G401 (cell line): ENCODE data around the gene HNRNPL. TPM values are rescaled to one million over a fixed set of nuclear protein-coding genes. Genes with fewer than 3 reads are reported as not detected.
"Not testable (repeated sequence)": the region's sequence is repeated elsewhere in the genome, so short reads cannot be mapped to it uniquely, and the experiment has no call there.

Experiments used
- DNase-seq: peaks from one replicate; pipeline ENCODE4 v3.0.0-alpha.2; 2015; ENCODE audit warnings: low spot score
- in situ Hi-C: cut with HindIII; loops from 2 replicates; pipeline ENCODE4 v1.10.0; 2016; ENCODE audit warnings: low sequenced_read_pairs, mixed read lengths
- total RNA-seq: library from RNA; depleted of rRNA; stranded (reverse); fragments of >200 nt; shearing (Covaris generic); gene quantifications from 2 replicates; pipeline ENCODE4 v1.2.3, GENCODE V29; 2014

Gene HNRNPL
- total RNA-seq, 1 experiment from 2014 or later, result 749 TPM

- DNase-seq, in situ Hi-C loops: not testable (repeated sequence)
Observed at GRCh38 chr19:38873400-38873799, 23.6 kb upstream of the HNRNPL start.

- DNase-seq, result no peak
Observed at GRCh38 chr19:38870612-38871011, 20.8 kb upstream of the HNRNPL start.

GRCh38 chr19:38869836-38870607 lies 20.2 kb upstream of the HNRNPL start:
- peak; percentile 91 for DNase-seq
- in situ Hi-C loops, result no loop called here

More at GRCh38 chr19:38870612-38871011, 20.8 kb upstream of the HNRNPL start:
- in situ Hi-C loops, result no loop called here

GRCh38 chr19:38869160-38869835 lies 19.5 kb upstream of the HNRNPL start:
- in situ Hi-C loops, result no loop called here
- peak; percentile 35 for DNase-seq

GRCh38 chr19:38868551-38868950 lies 18.8 kb upstream of the HNRNPL start:
- in situ Hi-C loops, result no loop called here
- no peak for DNase-seq

GRCh38 chr19:38867171-38867780 lies 17.5 kb upstream of the HNRNPL start:
- no peak for DNase-seq

GRCh38 chr19:38862321-38863059 lies 12.7 kb upstream of the HNRNPL start:
- in situ Hi-C loops, result no loop called here
- DNase-seq, result no peak

More at GRCh38 chr19:38867171-38867780, 17.5 kb upstream of the HNRNPL start:
- in situ Hi-C loops, result no loop called here

GRCh38 chr19:38861368-38861767 lies 11.6 kb upstream of the HNRNPL start:
- in situ Hi-C loops, result no loop called here
- no peak for DNase-seq

GRCh38 chr19:38859631-38860204 lies 9.9 kb upstream of the HNRNPL start:
- in situ Hi-C loops, DNase-seq: not testable (repeated sequence)

- no peak for DNase-seq
- in situ Hi-C loops, result no loop called here
Observed at GRCh38 chr19:38856813-38857212, 7.0 kb upstream of the HNRNPL start.

- in situ Hi-C loops, DNase-seq: not testable (repeated sequence)
Observed at GRCh38 chr19:38855751-38856150, 6.0 kb upstream of the HNRNPL start.

- in situ Hi-C loops, DNase-seq: not testable (repeated sequence)
Observed at GRCh38 chr19:38854961-38855360, 5.2 kb upstream of the HNRNPL start.

GRCh38 chr19:38853214-38853613 lies 3.4 kb upstream of the HNRNPL start:
- in situ Hi-C loops, result no loop called here

GRCh38 chr19:38852231-38853044 lies 2.7 kb upstream of the HNRNPL start:
- peak; percentile 55 for DNase-seq
- in situ Hi-C loops, result no loop called here

More at GRCh38 chr19:38853214-38853613, 3.4 kb upstream of the HNRNPL start:
- no peak for DNase-seq

GRCh38 chr19:38851622-38852230 lies 1.9 kb upstream of the HNRNPL start:
- in situ Hi-C loops, result no loop called here

GRCh38 chr19:38850976-38851621 lies 1.3 kb upstream of the HNRNPL start:
- in situ Hi-C loops, result no loop called here
- DNase-seq, result no peak

More at GRCh38 chr19:38851622-38852230, 1.9 kb upstream of the HNRNPL start:
- peak; percentile 91 for DNase-seq

GRCh38 chr19:38850436-38850975 lies 720 bp upstream of the HNRNPL start:
- in situ Hi-C loops, result no loop called here
- DNase-seq, result no peak
